Measurements from ENCODE around the gene NACA. TPM values are rescaled to one million over a fixed set of nuclear protein-coding genes. Genes with fewer than 3 reads are reported as not detected.
"Not testable (repeated sequence)": the region's sequence is repeated elsewhere in the genome, so short reads cannot be mapped to it uniquely, and the experiment has no call there.

NACA gene
- total RNA-seq, 1 donor from 2014 or later = 963 TPM

DNA sequence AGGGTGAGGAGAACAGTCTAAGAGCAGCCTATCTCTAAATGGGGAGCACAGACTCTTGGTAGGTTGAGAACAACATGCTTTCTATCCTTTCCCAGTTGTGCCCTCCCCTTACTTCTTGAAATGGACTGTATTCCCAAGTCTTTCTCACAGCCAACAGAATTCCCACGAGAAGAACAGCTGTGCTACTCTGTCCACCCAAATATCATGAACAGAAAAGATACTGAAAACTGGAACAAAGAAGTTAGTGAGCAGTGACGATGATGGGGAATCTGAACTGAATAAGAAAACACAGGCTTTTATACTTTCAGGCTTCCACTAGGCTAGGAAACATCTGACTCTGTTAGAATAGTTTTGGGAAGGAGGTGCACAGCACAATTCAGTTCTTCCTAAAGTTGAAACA lies 3.4 kb downstream of the NACA start:
- H3K4me1 Mint-ChIP-seq (ENCODE audit: low read depth) = peaks cover 70% of the 10 kb centered on the region
- peaks cover 1% of the 10 kb centered on the region for H3K27me3 Mint-ChIP-seq (ENCODE audit: insufficient read depth)
- H3K9me3 Mint-ChIP-seq = no peaks in the 10 kb centered on the region
- H3K36me3 Mint-ChIP-seq (ENCODE audit: low read depth) = peaks cover 67% of the 10 kb centered on the region
- H3K4me3 Mint-ChIP-seq = peak overlapping the region; percentile 91
- intact Hi-C loops (cut with micrococcal nuclease) = no loop called here
- peak overlapping the region; percentile 76 for H3K27ac Mint-ChIP-seq
- no peak for DNase-seq (ENCODE audit: low spot score)

DNA sequence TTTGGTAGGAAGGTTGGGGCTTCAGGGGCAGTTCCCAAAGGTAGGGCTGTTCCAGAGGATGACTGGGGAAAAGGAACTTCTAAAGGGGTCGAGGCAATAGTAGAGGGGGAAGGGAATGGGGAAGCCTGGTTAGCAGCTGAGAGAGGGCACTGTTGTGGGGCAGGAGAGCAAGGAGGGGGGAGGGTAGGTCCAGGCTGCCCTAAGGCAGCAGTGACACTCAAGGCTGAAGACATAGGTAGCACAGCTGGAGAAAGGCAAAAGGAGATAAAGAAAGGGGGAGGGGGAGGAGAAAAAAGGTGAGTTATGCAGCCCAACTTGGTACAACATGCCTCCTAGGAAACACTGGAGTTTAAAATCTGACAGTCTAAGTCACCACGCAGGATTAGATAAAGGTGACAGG lies 3.9 kb downstream of the NACA start:
- Mint-ChIP-seq H3K27ac (peak overlapping the region; percentile 76), H3K4me3 (peak overlapping the region; percentile 45), H3K27me3 (ENCODE audit: insufficient read depth) (peaks cover 1% of the 10 kb centered on the region), H3K36me3 (ENCODE audit: low read depth) (peaks cover 71% of the 10 kb centered on the region), H3K9me3 (no peaks in the 10 kb centered on the region), H3K4me1 (ENCODE audit: low read depth) (peaks cover 74% of the 10 kb centered on the region)
- intact Hi-C loops (cut with micrococcal nuclease) = no loop called here
- no peak for DNase-seq (ENCODE audit: low spot score)

DNA sequence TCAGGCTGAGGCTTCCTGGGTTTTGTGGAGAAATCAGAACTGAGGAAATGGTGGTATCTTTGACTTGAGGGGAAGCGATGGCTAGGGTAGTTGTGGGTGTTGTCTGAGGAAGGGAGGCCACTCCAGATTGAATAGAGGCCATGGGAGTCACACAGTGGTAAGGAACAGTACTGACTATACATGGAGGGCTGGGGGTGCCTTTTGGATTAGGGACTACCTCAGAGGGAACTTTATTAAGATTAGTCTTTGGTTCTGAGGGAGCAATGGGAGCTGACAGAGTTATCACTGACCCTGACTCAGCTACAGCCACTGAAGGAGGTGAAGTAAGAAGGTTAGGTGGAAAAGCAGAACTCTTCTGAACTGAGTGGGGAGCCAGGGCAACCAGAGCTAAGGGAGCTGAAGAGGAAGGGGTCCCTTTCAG lies 4.4 kb downstream of the NACA start:
- DNase-seq (ENCODE audit: low spot score) = no peak
- Mint-ChIP-seq H3K9me3 (no peaks in the 10 kb centered on the region), H3K4me1 (ENCODE audit: low read depth) (peaks cover 74% of the 10 kb centered on the region), H3K36me3 (ENCODE audit: low read depth) (peaks cover 76% of the 10 kb centered on the region), H3K4me3 (peak overlapping the region; percentile 45), H3K27ac (peak overlapping the region; percentile 76), H3K27me3 (ENCODE audit: insufficient read depth) (peaks cover 1% of the 10 kb centered on the region)
- intact Hi-C loops (cut with micrococcal nuclease) = no loop called here

DNA sequence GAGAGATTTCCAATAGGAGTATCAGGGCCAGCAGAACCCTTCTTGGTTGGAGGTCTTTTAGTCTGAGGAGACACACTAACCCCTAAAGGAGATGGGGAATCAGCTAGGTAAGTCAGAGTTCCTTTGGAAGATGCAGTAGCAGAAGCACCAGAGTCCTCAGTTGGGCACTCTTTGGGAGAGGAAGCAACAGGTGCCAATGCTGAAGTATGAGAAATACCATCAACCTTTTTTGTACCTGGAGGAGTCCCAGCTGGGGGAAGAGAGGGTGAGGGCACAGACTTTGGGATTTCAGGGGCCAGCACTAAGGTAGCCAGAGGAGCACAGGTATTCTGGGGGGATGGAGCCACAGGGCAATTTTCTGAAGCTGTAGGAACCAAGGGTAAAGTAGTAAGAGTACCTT lies 6.0 kb downstream of the NACA start:
- peaks cover 73% of the 10 kb centered on the region for H3K4me1 Mint-ChIP-seq (ENCODE audit: low read depth)
- H3K36me3 Mint-ChIP-seq (ENCODE audit: low read depth) = peaks cover 79% of the 10 kb centered on the region
- no peaks in the 10 kb centered on the region for H3K27me3 Mint-ChIP-seq (ENCODE audit: insufficient read depth)
- no peaks in the 10 kb centered on the region for H3K9me3 Mint-ChIP-seq
- H3K27ac Mint-ChIP-seq = peak overlapping the region; percentile 76
- no peak overlapping the region for H3K4me3 Mint-ChIP-seq
- intact Hi-C loops (cut with micrococcal nuclease) = no loop called here
- DNase-seq (ENCODE audit: low spot score) = no peak

DNA sequence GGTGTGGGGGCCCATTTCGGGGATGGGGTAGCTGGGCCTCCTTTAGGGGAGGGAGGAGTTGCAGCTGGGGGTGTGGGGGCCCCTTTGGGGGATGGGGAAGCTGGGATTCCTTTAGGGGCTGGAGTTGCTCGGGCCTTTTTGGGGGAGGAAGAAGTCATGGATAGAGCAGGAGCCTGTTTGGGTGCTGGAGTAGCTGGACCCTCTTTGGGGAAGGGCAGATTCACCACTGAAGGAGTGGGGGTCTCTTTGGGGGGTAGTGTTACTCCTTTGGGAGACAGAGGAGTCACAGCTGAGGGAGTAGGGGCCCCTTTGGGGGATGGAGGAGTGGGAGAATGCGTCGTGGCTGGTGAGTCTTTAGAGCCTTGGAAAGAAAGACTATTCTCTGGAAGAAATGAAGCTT lies 6.5 kb downstream of the NACA start:
- no peaks in the 10 kb centered on the region for H3K27me3 Mint-ChIP-seq (ENCODE audit: insufficient read depth)
- H3K36me3 Mint-ChIP-seq (ENCODE audit: low read depth) = peaks cover 79% of the 10 kb centered on the region
- H3K4me1 Mint-ChIP-seq (ENCODE audit: low read depth) = peaks cover 69% of the 10 kb centered on the region
- intact Hi-C loops (cut with micrococcal nuclease) = no loop called here
- no peaks in the 10 kb centered on the region for H3K9me3 Mint-ChIP-seq
- no peak for DNase-seq (ENCODE audit: low spot score)
- H3K4me3 Mint-ChIP-seq = no peak overlapping the region
- peak overlapping the region; percentile 76 for H3K27ac Mint-ChIP-seq

DNA sequence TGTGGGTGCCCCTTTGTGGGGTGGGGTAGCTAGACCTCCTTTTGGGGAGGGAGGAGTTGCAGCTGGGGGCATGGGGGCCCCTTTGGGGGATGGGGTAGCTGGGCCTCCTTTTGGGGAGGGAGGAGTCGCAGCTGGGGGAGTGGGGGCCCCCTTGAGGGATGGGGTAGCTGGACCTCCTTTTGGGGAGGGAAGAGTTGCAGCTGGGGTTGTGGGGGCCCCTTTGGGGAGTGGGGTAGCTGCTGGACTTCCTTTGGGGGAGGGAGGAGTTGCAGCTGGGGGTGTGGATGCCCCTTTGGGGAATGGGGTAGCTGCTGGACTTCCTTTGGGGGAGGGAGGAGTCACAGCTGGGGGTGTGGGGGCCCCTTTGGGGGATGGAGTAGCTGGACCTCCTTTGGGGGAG lies 7.0 kb downstream of the NACA start:
- Mint-ChIP-seq H3K4me1 (ENCODE audit: low read depth) (peaks cover 65% of the 10 kb centered on the region), H3K27ac (no peak overlapping the region), H3K36me3 (ENCODE audit: low read depth) (peaks cover 79% of the 10 kb centered on the region), H3K9me3 (no peaks in the 10 kb centered on the region), H3K27me3 (ENCODE audit: insufficient read depth) (no peaks in the 10 kb centered on the region), H3K4me3 (no peak overlapping the region)
- no peak for DNase-seq (ENCODE audit: low spot score)
- intact Hi-C loops (cut with micrococcal nuclease) = no loop called here

DNA sequence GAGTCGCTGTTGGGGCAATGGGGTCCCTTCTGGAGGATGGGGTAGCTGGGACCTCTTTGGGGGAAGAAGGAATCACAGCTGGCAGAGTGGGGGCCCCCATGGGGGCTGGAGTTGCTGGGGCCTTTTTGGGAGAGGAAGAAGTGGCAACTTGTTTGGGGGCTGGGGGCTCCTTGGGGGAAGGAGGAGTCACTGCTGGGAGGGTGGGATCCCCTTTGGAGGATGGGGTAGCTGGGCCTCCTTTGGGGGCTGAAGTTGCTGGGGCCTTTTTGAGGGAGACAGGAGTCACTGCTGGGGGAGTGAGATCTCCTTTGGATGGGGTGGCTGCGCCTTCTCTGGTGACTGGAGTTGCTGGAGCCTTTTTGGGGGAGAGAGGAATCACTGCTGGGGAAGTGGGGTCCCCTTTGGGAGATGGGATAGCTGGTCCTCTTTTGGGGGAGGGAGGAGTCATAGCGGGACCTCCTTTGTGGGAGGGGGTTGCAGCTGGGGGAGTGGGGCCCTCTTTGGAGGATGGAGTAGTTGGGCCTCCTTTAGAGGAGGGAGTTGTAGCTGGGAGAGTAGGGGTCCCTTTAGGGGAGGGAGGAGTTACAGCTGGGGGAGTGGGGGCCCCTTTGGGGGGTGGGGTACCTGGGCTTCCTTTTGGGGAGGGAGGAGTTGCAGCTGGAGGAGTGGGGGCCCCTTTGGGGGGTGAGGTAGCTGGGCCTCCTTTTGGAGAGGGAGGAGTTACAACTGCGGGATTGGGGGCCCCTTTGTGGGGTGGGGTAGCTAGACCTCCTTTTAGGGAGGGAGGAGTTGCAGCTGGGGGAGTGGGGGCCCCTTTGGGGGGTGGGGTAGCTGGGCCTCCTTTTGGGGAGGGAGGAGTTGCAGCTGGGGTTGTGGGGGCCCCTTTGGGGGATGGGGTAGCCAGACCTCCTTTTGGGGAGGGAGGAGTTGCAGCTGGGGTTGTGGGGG lies 7.9 kb downstream of the NACA start:
- no peak for DNase-seq (ENCODE audit: low spot score)
- H3K36me3 Mint-ChIP-seq (ENCODE audit: low read depth) = peaks cover 78% of the 10 kb centered on the region
- H3K27ac Mint-ChIP-seq = peak overlapping the region; percentile 68
- H3K9me3 Mint-ChIP-seq = no peaks in the 10 kb centered on the region
- H3K27me3 Mint-ChIP-seq (ENCODE audit: insufficient read depth) = no peaks in the 10 kb centered on the region
- peaks cover 60% of the 10 kb centered on the region for H3K4me1 Mint-ChIP-seq (ENCODE audit: low read depth)
- H3K4me3 Mint-ChIP-seq = no peak overlapping the region
- intact Hi-C loops (cut with micrococcal nuclease) = no loop called here

DNA sequence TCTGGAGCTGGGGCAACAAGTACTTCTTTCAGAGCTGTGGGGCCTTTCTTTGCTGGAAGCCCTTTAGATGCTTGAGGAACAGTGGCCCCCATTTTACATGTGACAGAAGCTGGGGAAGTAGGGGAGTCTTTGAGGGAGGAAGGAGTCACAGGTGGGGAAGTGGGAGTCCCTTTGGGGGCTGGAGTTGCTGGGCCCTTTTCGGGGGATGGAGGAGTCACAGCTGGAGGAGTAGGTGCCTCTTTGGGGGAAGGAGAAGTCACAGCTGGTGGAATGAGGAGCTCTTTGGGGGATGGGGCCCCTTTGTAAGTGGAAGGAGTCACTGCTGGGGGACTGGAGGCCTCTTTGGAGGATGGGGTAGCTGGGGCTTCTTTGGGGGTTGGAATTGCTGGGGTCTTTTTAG lies 8.6 kb downstream of the NACA start:
- Mint-ChIP-seq H3K27ac (peak overlapping the region; percentile 82), H3K4me3 (no peak overlapping the region), H3K27me3 (ENCODE audit: insufficient read depth) (no peaks in the 10 kb centered on the region), H3K36me3 (ENCODE audit: low read depth) (peaks cover 75% of the 10 kb centered on the region), H3K4me1 (ENCODE audit: low read depth) (peaks cover 53% of the 10 kb centered on the region), H3K9me3 (no peaks in the 10 kb centered on the region)
- intact Hi-C loops (cut with micrococcal nuclease) = no loop called here
- DNase-seq (ENCODE audit: low spot score) = no peak

DNA sequence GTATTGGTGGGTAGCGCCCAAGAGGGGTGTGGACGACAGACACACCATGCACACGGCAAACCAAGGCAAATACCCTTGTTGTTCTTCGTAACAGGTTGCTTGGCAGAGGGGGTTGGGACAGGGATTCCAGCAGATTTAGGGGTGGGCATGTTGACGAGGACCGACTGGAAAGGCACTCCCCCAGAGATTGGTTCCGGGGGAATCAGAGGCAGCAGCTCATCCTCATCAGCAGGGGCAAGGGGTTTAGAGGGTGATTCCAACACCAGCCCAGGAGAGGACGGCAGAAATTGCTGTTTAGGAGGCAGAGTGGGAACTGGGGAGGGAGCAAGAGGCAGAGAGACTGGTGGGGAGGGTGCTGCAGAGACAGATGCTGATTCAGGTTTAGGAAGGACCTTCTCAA lies 9.3 kb downstream of the NACA start:
- DNase-seq (ENCODE audit: low spot score) = no peak
- intact Hi-C loops (cut with micrococcal nuclease) = no loop called here
- H3K36me3 Mint-ChIP-seq (ENCODE audit: low read depth) = peaks cover 74% of the 10 kb centered on the region
- peaks cover 52% of the 10 kb centered on the region for H3K4me1 Mint-ChIP-seq (ENCODE audit: low read depth)
- H3K27me3 Mint-ChIP-seq (ENCODE audit: insufficient read depth) = no peaks in the 10 kb centered on the region
- H3K27ac Mint-ChIP-seq = peak overlapping the region; percentile 82
- H3K4me3 Mint-ChIP-seq = no peak overlapping the region
- H3K9me3 Mint-ChIP-seq = no peaks in the 10 kb centered on the region

DNA sequence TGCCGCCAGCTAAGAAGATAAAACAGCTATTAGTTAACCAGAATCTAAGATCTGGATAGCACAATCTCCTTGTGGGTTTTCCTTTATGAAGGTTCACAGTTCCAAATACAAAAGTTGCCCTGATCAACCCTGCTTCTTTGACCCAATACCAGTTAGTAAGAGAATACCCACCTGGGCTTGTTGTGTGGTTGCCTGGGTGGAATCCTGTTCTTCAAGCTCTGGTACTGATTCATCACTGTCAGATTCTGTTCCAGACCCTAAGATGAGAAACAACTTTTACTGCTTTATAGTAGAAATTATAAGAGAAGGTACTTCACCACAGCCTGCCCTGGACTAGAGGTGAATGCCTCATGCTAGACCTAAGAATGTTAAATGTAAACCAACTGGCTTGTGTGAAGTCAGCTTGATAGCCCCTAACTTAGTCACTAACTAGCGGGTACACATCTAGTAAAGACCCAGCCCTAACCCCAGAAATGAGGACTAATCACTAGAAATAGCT lies 10.6 kb downstream of the NACA start:
- no peaks in the 10 kb centered on the region for H3K27me3 Mint-ChIP-seq (ENCODE audit: insufficient read depth)
- H3K9me3 Mint-ChIP-seq = no peaks in the 10 kb centered on the region
- no peak for DNase-seq (ENCODE audit: low spot score)
- intact Hi-C loops (cut with micrococcal nuclease) = no loop called here
- peaks cover 61% of the 10 kb centered on the region for H3K36me3 Mint-ChIP-seq (ENCODE audit: low read depth)
- H3K4me3 Mint-ChIP-seq = no peak overlapping the region
- H3K27ac Mint-ChIP-seq = no peak overlapping the region
- peaks cover 39% of the 10 kb centered on the region for H3K4me1 Mint-ChIP-seq (ENCODE audit: low read depth)

DNA sequence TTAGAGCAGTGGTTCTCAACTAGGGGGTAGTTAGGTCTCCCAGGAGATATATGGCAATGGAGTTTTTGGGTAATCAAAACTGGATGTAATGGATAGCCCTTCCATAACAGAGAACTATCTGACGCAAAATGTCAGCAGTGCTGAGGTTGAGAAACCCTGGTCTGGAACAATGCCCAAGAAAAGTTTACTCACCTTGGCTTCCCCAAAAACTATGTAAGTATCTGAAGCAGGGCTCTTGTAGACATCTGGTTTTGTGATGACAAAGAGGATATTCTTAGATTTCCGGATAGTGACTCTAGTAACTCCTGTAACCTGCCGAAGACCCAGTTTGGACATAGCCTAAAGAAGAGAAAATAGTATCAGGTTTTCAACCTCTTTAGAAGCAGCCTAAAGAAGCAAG lies 11.8 kb downstream of the NACA start:
- Mint-ChIP-seq H3K27me3 (ENCODE audit: insufficient read depth) (no peaks in the 10 kb centered on the region), H3K27ac (no peak overlapping the region), H3K36me3 (ENCODE audit: low read depth) (peaks cover 52% of the 10 kb centered on the region), H3K4me1 (ENCODE audit: low read depth) (peaks cover 29% of the 10 kb centered on the region), H3K9me3 (no peaks in the 10 kb centered on the region), H3K4me3 (no peak overlapping the region)
- intact Hi-C loops (cut with micrococcal nuclease) = no loop called here
- no peak for DNase-seq (ENCODE audit: low spot score)

DNA sequence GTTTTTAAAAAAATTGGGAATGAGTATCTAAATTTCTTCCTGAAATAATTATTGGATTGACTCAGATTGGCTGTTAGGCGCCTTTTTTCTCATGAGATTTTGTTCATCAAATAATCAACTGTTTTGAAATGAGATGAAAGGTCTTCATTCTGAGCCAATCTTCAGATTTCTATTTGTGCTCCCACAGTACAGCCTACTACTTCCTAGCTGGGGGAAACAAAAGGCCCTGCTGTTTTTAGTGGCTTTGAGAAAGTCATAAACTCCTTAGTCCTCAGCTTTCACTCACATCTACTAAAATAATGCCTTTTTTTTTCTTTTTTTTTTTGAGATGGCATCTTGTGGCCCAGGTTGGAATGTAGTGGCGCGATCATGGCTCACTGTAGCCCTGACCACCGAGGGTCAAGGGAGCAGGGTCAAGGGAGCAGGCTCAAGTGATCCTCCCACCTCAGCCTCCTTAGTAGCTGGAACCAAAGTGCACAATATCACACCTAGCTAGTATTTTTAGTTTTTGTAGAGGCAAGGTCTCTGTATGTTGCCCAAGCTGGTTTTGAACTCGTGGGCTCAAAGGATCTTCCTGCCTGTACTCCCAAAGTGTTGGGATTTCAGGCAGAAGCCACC lies 15.2 kb downstream of the NACA start:
- Mint-ChIP-seq H3K27ac (no peak overlapping the region), H3K36me3 (ENCODE audit: low read depth) (peaks cover 34% of the 10 kb centered on the region), H3K9me3 (no peaks in the 10 kb centered on the region), H3K4me3 (no peak overlapping the region), H3K27me3 (ENCODE audit: insufficient read depth) (peaks cover 3% of the 10 kb centered on the region), H3K4me1 (ENCODE audit: low read depth) (peaks cover 12% of the 10 kb centered on the region)
- intact Hi-C loops (cut with micrococcal nuclease) = no loop called here
- DNase-seq (ENCODE audit: low spot score) = no peak

DNA sequence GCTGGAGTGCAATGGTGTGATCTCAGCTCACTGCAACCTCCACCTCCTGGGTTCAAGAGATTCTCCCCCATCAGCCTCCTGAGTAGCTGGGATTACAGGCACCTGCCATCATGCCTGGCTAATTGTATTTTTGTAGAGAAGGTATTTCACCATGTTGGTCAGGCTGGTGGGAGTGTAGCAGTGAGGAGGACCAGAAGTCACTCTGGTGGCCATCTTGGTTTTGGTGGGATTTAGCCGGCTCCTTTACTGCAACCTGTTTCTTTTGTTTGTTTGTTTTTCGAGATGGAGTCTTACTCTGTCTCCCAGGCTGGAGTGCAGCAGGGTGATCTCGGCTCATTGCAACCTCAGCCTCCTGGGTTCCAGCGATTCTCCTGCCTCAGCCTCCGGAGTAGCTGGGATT lies 20.6 kb downstream of the NACA start:
- H3K4me1 Mint-ChIP-seq (ENCODE audit: low read depth); intact Hi-C loops (cut with micrococcal nuclease): not testable (repeated sequence)

More for the DNA sequence above, 20.6 kb downstream of the NACA start:
- H3K27ac Mint-ChIP-seq; H3K36me3 Mint-ChIP-seq (ENCODE audit: low read depth); H3K4me3 Mint-ChIP-seq; H3K27me3 Mint-ChIP-seq (ENCODE audit: insufficient read depth); H3K9me3 Mint-ChIP-seq; DNase-seq (ENCODE audit: low spot score): not testable (repeated sequence)

All from activated T-helper 1 cell treated with anti-CD3 and anti-CD28 coated beads, Interleukin-12 subunit alpha, Interleukin-12 subunit beta, Interleukin-2, Interleukin-4 antibody, amounts not matched to agents 30 ng/mL and 10 ng/mL and 1 ng/mL, durations not matched to agents 14 hours and 24 hours and 36 hours (primary cell).